Stimulated activated memory B cell treated with anti-CD40 and anti-IgM and Interleukin-4, amounts not matched to agents 10 μg/mL and 1 μg/mL and 100 μg/mL, for 72 hours (primary cell): ENCODE data around the gene KIAA1217.

Source experiments
- ATAC-seq: fragments of 150-1000 bp; cut with Tn5 transposase; 2 replicates; pipeline ENCODE4 v1.10.0; 2021
- H3K27ac Mint-ChIP-seq: one replicate; pipeline ENCODE4 v1.8.0; 2022; ENCODE audit warnings: mild to moderate bottlenecking, mixed read lengths
- H3K27me3 Mint-ChIP-seq: one replicate; pipeline ENCODE4 v1.8.0; 2022; ENCODE audit warnings: mixed read lengths
- H3K36me3 Mint-ChIP-seq: one replicate; pipeline ENCODE4 v1.8.0; 2022; ENCODE audit warnings: mixed read lengths
- H3K4me1 Mint-ChIP-seq: one replicate; pipeline ENCODE4 v1.8.0; 2022; ENCODE audit warnings: mixed read lengths
- H3K4me3 Mint-ChIP-seq: one replicate; pipeline ENCODE4 v1.8.0; 2022; ENCODE audit warnings: mild to moderate bottlenecking, moderate library complexity, mixed read lengths
- H3K9me3 Mint-ChIP-seq: one replicate; pipeline ENCODE4 v1.8.0; 2022; ENCODE audit warnings: mixed read lengths

The KIAA1217 gene

DNA sequence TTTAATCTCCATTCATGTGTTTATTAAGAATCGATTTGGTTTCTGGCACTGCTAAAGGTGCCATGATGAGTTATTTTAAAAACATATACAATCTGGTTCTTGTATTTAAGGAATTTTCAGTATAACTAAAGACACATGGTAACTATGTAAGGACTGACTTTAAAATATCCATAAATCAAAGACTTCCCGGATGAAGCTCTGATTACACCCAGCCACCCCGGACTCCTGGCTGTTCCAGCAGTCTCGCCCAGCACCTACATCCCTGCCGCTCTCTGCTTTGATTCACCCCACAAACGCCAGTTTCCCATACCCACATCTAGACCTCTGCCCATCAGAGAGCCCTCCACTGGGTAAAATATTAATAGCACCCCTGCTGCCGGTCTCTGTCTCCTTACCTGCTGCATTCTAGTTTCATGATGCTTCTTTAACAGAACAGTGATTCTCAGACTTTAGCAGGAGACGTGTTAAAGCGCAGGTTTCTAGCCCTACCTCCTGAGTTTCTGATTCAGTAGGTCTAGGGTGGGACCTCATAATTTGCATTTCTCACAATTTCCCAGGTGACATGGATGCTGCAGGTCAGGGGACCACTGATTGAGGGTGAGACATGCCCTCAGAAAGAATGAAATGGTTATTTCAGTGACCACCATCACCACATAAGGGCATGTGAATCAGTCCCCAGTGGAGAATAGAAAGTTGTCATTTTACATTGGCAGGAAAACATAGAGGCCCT, 185.7 kb downstream of the KIAA1217 start:
- Mint-ChIP-seq H3K27ac (no peak overlapping the region), H3K36me3 (no peaks in the 10 kb centered on the region), H3K9me3 (no peaks in the 10 kb centered on the region), H3K4me1 (no peaks in the 10 kb centered on the region), H3K4me3 (no peak overlapping the region), H3K27me3 (no peaks in the 10 kb centered on the region)
- ATAC-seq, result no peak

DNA sequence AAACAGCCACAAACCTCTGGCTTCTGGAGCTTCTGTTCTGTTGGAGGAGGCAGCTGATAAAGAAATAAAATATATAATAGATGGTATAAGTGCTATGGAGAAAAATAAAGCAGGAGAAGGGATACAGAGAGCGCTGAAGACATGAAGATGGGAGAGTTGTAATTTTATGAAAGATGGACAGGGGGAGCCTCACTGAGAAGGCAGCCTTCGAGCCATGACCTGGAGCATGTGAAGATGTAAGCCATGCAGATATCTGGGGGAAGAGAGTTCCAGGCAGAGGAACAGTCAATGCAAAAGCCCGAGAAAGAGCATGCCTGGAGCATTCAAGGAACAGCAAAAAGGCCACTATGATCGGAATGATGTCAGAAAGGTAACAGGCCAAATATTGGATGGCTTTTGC, 187.5 kb downstream of the KIAA1217 start:
- no peak overlapping the region for H3K4me3 Mint-ChIP-seq
- H3K9me3 Mint-ChIP-seq, result no peaks in the 10 kb centered on the region
- no peaks in the 10 kb centered on the region for H3K4me1 Mint-ChIP-seq
- no peaks in the 10 kb centered on the region for H3K36me3 Mint-ChIP-seq
- H3K27me3 Mint-ChIP-seq, result no peaks in the 10 kb centered on the region
- no peak for ATAC-seq
- no peak overlapping the region for H3K27ac Mint-ChIP-seq

DNA sequence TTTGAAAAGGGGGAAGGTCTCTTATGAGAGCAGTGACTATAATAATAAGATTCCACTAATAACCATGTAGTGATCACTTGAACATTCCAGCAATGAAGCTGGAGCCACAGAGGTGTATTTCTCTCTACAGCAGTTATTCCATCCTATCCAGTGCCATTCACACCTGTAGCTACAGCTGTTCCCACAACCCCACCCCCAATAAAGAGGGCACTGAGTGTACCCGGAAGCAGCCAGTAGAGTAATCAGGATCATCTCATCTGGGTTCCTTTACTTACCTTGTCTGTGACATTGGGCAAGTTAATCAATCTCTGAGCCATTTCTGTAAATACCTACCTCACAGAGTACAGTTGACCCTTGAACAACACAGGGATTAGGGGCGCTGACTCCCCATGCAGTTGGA, 188.7 kb downstream of the KIAA1217 start:
- no peak for ATAC-seq
- Mint-ChIP-seq H3K4me3 (no peak overlapping the region), H3K4me1 (no peaks in the 10 kb centered on the region), H3K36me3 (no peaks in the 10 kb centered on the region), H3K27ac (no peak overlapping the region), H3K27me3 (no peaks in the 10 kb centered on the region), H3K9me3 (no peaks in the 10 kb centered on the region)

DNA sequence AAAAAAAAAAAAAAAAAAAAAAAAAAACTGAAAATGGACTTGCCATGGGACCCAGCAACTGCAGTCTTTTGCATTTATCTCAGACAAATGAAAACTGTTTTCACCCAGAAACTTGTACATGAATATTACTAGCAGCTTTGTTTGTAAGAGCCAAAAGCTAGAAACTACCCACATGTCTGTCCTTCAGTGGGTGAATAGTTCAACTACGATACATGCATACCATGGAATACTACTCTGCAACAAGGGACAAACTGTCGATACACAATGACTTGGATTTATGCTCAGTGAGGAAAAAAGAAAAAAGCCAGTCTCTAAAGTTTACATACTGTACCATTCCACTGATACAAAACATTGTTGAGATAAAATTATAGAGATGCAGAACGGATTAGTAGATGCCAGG, 195.6 kb downstream of the KIAA1217 start:
- no peaks in the 10 kb centered on the region for H3K4me1 Mint-ChIP-seq
- H3K9me3 Mint-ChIP-seq, result no peaks in the 10 kb centered on the region
- H3K27ac Mint-ChIP-seq, result no peak overlapping the region
- no peak for ATAC-seq
- H3K36me3 Mint-ChIP-seq, result no peaks in the 10 kb centered on the region
- no peak overlapping the region for H3K4me3 Mint-ChIP-seq
- no peaks in the 10 kb centered on the region for H3K27me3 Mint-ChIP-seq

DNA sequence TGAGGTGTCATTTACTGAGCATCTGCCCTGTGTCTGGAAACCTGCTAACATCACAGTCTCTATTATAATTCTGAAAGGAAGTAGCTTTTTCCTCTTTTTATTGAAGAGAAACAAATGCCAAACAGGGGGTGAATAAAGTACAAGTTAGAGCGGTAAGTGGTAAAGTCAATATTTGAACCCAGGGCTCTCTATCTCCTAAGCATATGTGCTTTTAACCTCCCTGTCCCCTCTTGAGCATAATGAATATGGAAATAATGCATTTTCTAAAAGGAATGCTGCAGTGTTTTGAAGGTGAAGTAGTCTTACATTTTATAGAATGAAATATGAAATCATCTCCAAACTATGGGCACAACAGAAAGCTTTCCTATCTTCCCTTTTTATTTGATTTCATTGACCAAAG, 196.7 kb downstream of the KIAA1217 start:
- Mint-ChIP-seq H3K4me1 (no peaks in the 10 kb centered on the region), H3K4me3 (no peak overlapping the region), H3K27ac (no peak overlapping the region), H3K36me3 (no peaks in the 10 kb centered on the region), H3K27me3 (no peaks in the 10 kb centered on the region), H3K9me3 (no peaks in the 10 kb centered on the region)
- no peak for ATAC-seq

DNA sequence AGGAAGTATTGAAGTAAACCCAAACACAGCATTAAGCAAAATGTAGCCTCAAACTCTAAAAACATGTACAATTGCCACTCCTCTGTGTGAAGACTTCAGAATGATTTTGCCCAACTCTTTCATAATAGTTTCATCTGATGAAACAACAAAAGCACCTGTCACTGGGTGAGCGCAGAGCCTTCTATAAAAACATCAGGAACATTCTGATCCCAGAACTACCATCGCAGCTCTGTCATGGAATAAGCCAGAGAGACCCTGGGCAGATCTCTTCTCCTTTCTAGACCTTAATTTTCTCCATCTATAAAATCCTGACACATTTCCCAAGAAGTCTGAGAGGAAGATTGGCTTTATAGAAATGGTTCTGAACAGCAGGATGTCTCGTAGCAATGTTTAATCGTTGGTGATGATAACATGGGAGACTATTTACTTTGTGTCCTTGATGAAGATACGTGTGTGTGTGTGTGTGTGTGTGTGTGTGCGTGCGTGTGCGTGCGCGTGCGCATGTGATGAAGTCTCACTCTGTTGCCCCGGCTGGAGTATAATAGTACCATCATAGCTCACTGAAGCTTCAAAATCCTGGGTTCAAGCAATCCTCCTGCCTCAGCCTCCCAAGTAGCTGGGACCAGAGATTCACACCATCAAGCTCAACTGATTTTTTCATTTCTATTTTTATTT, 198.0 kb downstream of the KIAA1217 start:
- Mint-ChIP-seq H3K36me3 (no peaks in the 10 kb centered on the region), H3K4me1 (no peaks in the 10 kb centered on the region)

DNA sequence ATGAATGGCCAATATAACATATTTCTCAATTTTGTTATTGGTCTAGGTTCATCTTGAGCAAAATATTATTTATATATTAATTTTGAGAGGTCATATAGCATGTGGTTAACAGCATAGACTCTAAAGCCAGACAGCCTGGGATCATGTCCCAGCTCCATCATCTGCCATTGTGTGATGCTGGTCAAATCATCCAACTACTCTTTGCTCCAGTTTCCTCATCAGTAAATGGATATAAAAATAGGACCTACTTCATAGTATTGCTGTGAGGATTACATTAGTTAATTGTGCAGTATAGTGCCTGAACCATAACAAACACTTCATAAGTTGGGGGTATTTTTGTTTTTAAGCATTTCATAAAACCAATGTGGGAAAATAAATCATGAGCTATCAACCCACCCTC, 199.0 kb downstream of the KIAA1217 start:
- no peak for ATAC-seq
- Mint-ChIP-seq H3K27ac (no peak overlapping the region), H3K36me3 (no peaks in the 10 kb centered on the region), H3K27me3 (no peaks in the 10 kb centered on the region), H3K4me3 (no peak overlapping the region), H3K4me1 (no peaks in the 10 kb centered on the region), H3K9me3 (no peaks in the 10 kb centered on the region)

More for the DNA sequence above, 198.0 kb downstream of the KIAA1217 start:
- Mint-ChIP-seq H3K27ac (no peak overlapping the region), H3K27me3 (no peaks in the 10 kb centered on the region), H3K9me3 (no peaks in the 10 kb centered on the region), H3K4me3 (no peak overlapping the region)
- no peak for ATAC-seq

DNA sequence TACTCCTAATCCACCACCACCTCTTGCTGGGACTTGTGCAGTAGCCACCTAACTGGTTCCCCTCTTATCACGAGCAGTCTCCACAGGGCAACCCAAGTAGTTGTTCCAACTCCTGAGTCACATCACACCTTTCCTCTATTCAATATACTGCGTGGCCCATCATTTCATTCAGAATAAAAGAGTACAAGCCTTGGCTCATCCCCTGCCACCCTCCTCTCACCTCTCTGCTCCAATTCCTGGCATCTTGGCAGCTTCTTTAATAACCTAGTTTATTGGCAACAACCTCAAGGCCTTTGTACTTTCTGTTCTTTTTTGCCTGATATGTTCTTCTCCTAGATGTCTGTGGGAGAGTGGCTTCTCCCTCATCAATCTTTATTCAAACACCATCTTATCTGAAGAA, 199.4 kb downstream of the KIAA1217 start:
- Mint-ChIP-seq H3K9me3 (no peaks in the 10 kb centered on the region), H3K27me3 (no peaks in the 10 kb centered on the region), H3K27ac (no peak overlapping the region), H3K4me3 (no peak overlapping the region), H3K36me3 (no peaks in the 10 kb centered on the region), H3K4me1 (no peaks in the 10 kb centered on the region)
- peak; percentile 36 for ATAC-seq

DNA sequence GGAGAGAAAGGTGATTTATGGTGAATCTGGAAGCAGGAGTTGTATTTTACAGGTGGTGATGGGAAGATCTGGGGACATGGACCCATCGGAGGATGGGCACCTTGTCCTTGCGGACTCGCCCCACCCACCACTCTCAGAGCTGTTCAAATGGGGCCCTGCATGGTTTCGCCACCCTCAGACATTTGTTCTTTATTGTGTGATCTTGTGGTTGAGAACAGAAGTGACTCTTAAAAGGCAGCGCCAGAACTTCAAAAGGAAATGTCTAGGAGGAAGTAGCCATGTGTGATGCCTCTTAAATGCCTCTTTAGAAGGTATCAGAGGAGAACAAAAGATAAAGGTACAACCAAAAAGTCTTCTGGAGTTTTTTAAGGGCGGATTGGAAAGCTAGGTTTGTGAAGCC, 205.7 kb downstream of the KIAA1217 start:
- Mint-ChIP-seq H3K9me3 (no peaks in the 10 kb centered on the region), H3K4me1 (no peaks in the 10 kb centered on the region), H3K4me3 (no peak overlapping the region), H3K36me3 (no peaks in the 10 kb centered on the region), H3K27ac (no peak overlapping the region), H3K27me3 (no peaks in the 10 kb centered on the region)
- no peak for ATAC-seq

DNA sequence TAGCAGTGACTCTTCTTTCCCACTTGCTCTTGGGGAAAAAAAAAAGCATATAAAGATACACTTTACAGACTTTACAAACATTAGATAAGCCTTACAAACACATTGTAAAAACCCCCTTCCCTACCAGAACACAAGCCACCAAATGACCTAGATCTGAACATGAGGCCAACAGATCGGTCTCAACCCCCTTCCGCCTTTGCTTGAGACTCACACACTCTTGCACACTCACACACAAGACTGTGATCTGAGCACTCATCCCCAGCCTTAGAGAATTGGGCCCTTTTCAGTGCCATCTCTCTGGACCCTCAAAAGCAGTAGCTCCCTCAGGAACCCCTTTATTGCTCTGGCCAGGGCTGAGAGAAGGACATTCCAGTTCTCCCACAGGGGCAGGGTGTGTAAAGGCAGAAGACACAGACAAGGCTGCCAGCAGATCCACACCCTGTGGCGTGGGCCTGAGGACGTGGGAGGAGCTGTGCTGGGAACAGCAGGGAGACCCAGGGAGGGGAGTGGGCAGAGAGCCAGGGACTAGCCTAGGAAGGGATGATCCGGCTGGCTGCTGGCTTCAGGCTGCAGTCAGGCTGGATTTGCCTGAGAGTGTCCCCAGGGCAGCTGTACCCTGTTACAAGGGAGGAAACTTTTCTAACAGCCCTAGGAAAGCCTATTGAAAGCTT, 206.7 kb downstream of the KIAA1217 start:
- H3K27ac Mint-ChIP-seq, result no peak overlapping the region
- H3K36me3 Mint-ChIP-seq, result no peaks in the 10 kb centered on the region
- no peaks in the 10 kb centered on the region for H3K27me3 Mint-ChIP-seq
- no peak for ATAC-seq
- no peak overlapping the region for H3K4me3 Mint-ChIP-seq
- H3K9me3 Mint-ChIP-seq, result no peaks in the 10 kb centered on the region
- H3K4me1 Mint-ChIP-seq, result no peaks in the 10 kb centered on the region

DNA sequence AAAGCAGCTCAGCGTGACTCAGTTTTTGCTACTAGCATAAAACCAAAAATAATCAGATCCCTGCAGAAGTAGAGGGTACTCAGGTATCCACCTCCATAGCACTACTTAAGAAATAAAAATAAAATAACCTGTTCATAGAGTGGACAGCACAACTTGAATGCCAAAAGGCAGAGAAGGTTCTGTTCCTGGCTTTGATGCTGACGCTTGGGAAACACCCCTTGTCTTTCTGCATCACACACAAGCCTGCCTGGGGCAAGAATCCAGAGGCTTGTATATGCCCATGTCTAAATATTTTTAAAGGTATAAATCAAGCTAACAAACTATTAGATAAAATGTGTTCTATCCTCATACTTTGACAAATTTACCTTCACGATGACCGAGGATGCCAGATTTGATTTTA, 207.3 kb downstream of the KIAA1217 start:
- Mint-ChIP-seq H3K27ac (no peak overlapping the region), H3K4me3 (no peak overlapping the region), H3K36me3 (no peaks in the 10 kb centered on the region), H3K9me3 (no peaks in the 10 kb centered on the region), H3K27me3 (no peaks in the 10 kb centered on the region), H3K4me1 (no peaks in the 10 kb centered on the region)
- no peak for ATAC-seq

DNA sequence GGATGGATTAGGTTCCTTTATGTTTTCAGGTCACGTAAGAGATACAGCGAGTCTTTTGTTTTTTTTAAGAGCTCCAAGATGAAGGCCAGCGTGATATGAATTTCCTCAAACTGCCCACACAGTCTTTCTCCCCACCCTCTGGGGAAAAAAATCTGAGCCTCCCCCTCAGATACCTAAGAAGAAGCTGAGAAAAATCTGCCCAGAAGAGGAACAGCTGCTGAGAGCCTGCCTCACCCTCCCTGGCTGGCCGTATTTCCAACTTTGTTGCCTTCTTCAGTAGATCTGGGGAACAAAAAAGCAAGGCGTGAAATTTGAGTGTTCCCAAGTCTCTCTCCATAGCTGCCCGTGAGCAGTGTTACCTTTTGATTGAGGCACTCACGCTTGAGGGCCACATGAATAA, 208.1 kb downstream of the KIAA1217 start:
- peaks cover 2% of the 10 kb centered on the region for H3K9me3 Mint-ChIP-seq
- no peaks in the 10 kb centered on the region for H3K36me3 Mint-ChIP-seq
- ATAC-seq, result no peak
- H3K27me3 Mint-ChIP-seq, result no peaks in the 10 kb centered on the region
- no peak overlapping the region for H3K27ac Mint-ChIP-seq
- no peaks in the 10 kb centered on the region for H3K4me1 Mint-ChIP-seq
- H3K4me3 Mint-ChIP-seq, result no peak overlapping the region

DNA sequence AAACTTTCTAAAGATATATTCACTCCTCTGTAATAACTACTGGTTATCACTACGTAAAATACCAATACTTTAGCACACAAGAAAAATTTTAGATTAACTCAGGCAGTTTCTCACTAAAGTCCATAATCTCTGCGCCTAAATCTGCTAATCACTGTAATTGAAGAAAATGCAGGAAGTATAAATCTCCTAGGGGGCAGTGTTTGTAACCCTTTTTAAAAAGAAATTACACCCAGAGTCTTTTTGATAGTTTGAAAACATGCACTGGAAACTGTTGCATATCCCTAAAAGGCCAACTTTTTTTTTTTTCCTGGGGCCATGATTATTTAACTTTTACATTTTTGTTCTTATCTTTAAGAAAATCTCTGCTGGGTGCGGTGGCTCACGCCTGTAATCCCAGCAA, 209.6 kb downstream of the KIAA1217 start:
- no peak overlapping the region for H3K4me3 Mint-ChIP-seq

DNA sequence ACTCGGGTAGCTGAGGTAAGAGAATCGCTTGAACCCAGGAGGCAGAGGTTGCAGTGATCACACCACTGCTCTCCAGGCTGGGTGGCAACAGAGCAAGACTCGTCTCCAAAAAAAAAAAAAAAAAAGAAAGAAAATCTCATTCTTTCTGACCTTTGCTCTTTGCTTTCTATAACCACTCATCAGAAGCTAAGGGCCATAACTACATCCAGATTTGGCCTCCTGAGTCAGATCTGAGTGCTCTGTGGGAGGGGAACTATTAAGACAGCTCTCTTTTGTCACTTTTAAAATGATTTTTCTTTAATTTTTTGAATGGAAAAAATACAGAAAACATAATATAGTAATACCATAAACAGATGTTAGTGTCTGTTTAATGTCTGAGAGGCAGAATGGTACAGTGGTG, 210.1 kb downstream of the KIAA1217 start:
- no peak overlapping the region for H3K27ac Mint-ChIP-seq
- no peaks in the 10 kb centered on the region for H3K36me3 Mint-ChIP-seq
- H3K9me3 Mint-ChIP-seq, result peaks cover 2% of the 10 kb centered on the region
- no peaks in the 10 kb centered on the region for H3K4me1 Mint-ChIP-seq
- H3K27me3 Mint-ChIP-seq, result no peaks in the 10 kb centered on the region
- no peak overlapping the region for H3K4me3 Mint-ChIP-seq
- no peak for ATAC-seq

More for the DNA sequence above, 209.6 kb downstream of the KIAA1217 start:
- Mint-ChIP-seq H3K36me3 (no peaks in the 10 kb centered on the region), H3K9me3 (peaks cover 2% of the 10 kb centered on the region), H3K27me3 (no peaks in the 10 kb centered on the region), H3K27ac (no peak overlapping the region), H3K4me1 (no peaks in the 10 kb centered on the region)
- ATAC-seq, result no peak

DNA sequence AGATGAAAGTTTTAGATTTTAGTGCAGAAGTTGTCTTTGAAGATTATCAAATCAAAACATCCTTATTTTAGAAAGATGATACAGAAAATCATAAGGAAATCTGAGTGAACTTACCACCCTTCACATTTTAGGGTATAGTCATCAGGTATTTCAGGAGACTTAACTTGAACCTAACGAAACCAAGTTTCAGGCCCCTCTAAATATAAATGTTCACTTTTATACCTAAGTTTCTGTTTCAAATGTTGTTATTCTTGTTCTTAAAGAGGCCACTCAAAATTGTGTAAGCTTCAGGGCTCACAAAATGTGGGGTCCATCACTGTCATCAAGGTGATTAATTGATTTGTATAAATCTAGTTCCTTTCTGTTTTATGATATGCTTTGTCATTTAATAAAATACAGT, 216.2 kb downstream of the KIAA1217 start:
- no peaks in the 10 kb centered on the region for H3K36me3 Mint-ChIP-seq
- ATAC-seq, result no peak
- no peak overlapping the region for H3K4me3 Mint-ChIP-seq
- no peaks in the 10 kb centered on the region for H3K4me1 Mint-ChIP-seq
- H3K27me3 Mint-ChIP-seq, result no peaks in the 10 kb centered on the region
- peaks cover 2% of the 10 kb centered on the region for H3K9me3 Mint-ChIP-seq
- no peak overlapping the region for H3K27ac Mint-ChIP-seq
